ENCODE data around the gene PPP3CA.

DNA sequence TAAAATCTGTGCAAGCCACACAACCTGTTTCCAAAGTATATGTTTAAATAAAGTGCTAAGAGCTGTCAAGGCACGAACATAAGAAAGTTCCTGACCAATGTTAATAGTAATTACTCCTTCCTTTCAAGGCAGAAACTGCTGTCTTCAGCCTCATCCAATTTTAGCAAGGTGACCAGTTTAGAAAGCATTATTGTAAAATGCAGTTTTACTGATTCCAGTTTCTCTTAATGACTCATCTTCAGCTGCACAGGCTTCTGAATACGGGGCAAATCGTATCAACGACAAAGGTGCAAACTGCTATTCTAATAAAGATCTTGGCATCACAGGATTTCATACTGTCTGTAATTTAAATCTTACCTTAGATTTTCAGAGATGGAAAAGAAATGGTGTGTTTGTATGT lies 87.5 kb downstream of the PPP3CA start:
- no peak for TF ChIP-seq POLR2A (IDR thresholded peaks at IDR 0.05)
- TF ChIP-seq, protein P1, sequence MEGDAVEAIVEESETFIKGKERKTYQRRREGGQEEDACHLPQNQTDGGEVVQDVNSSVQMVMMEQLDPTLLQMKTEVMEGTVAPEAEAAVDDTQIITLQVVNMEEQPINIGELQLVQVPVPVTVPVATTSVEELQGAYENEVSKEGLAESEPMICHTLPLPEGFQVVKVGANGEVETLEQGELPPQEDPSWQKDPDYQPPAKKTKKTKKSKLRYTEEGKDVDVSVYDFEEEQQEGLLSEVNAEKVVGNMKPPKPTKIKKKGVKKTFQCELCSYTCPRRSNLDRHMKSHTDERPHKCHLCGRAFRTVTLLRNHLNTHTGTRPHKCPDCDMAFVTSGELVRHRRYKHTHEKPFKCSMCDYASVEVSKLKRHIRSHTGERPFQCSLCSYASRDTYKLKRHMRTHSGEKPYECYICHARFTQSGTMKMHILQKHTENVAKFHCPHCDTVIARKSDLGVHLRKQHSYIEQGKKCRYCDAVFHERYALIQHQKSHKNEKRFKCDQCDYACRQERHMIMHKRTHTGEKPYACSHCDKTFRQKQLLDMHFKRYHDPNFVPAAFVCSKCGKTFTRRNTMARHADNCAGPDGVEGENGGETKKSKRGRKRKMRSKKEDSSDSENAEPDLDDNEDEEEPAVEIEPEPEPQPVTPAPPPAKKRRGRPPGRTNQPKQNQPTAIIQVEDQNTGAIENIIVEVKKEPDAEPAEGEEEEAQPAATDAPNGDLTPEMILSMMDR (IDR thresholded peaks at IDR 0.05), result no peak
